ENCODE measurements around the gene LRMDA.
A peak's percentile ranks its signal among the peaks of the same experiment; 100 is the strongest.

LRMDA gene

DNA sequence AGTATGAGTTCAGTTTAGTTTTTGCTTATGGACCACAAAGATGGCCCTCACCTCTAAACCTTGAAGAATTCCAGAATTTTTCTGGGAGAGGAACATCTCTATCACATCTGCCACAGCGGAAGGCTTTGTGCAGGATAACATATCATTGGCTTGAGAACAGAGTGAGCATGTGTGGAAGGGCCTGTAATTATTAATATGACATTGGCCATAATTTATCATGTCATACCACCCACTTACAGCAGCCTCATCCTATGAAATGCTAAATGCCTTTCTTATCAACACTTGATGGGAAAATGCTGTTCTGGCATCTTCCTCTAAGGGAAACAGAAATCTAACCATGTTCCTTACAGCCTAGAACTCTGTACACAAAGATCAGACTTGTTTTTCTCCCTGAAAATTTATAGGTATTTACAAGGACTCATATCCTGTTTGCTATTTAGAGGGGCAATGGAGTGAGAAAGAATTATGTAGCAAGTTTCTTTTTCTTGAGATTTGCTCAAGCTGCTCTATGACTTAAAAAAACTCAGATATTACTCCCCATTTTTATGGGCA lies 817.3 kb downstream of the LRMDA start:
- no peak for DNase-seq (ENCODE audit: low read depth, low spot score)

DNA sequence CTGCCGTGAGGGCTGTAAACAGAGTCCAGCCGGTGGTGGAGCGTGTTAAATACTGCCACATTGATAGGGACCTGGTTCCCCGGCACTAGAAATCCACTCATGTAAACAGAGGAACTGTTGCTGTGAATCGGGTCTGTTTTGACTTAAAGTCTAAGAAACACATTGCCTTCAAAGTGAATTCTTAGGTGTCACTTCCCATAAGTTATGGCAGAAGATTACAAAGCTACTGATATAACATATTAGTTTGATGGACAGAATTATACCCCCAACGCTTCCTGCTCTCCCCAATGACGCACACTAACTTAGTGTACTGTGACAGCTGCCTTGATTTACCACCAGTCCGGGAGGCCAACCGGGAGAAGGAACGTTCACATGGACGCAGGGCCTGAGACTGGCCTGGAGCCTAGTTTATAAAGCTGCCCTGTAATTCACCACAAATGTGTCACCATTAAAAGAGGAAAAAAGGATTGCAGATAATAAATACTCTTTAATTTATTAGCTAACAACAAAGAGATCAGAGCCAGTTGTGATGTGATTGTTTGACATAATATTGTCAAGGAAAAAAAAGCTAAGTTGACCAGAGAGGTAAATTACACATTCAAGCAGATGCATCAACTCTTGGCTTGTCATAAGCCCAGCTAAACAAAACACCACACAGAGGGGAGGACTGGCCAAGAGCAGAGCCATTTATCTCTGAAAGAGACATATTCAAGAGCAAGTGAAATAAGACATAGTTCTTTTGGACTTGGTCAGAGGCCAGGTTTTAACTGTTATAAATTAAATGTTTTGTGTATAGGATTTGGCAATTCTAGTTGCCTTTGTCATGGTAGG lies 820.6 kb downstream of the LRMDA start:
- peak; percentile 54 for DNase-seq (ENCODE audit: low read depth, low spot score)

- DNase-seq (ENCODE audit: low read depth, low spot score) = no peak
Measured at GRCh38 chr10:76252733-76253132, 821.3 kb downstream of the LRMDA start.

GRCh38 chr10:76255241-76255640 lies 823.8 kb downstream of the LRMDA start:
- no peak for DNase-seq (ENCODE audit: low read depth, low spot score)

- DNase-seq (ENCODE audit: low read depth, low spot score) = no peak
Measured at GRCh38 chr10:76257816-76258215, 826.4 kb downstream of the LRMDA start.

DNA sequence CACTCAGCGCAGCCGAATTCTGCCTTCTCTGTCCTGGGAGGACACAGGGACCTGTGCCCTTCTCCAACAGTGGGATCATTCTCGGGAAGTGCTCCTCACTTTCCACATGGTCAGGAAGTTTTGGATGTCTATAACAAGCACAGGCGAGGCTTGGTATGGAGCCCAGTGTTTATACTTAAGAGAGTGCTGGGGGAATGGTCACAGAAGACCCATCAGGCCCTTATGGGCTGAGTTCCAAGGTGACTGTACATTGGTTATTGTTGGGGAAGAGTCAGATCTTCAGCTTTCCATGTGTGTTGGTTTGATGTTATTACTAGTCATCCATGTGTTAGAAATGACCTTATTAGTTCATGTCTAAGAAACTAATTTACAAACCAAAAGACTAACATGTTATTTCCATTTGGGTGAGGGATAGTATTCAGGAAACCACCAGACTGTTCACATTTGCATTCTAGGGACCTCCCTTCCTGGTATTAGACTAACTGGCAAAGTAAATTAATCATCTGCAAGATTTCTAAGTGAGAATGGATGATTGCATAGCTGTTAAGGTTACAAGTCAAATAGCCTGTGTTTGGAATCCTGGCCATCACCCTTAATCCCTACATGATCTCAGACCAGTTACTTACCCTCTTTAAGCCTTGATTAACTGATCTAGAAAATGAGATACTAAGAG lies 834.2 kb downstream of the LRMDA start:
- DNase-seq (ENCODE audit: low read depth, low spot score) = no peak

DNA sequence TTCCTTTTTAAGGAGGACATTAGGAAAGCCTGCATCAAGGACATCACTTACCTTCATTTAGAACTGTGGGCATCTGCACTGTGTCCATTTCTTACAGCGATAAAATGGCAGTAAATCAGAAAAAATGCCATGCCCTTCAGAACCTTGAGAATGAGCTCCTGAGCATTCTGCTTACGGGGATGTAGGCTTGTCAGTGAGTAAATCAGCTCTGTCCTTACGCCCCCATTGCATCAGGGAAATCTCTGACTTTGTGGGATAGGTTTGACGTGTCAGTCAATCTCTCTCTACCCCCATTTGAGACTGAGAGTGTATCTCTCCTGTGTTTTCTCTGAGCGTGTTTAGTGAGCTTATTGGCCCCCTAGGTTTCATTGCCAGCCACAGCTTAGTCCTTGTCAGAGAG lies 837.1 kb downstream of the LRMDA start:
- no peak for DNase-seq (ENCODE audit: low read depth, low spot score)

DNA sequence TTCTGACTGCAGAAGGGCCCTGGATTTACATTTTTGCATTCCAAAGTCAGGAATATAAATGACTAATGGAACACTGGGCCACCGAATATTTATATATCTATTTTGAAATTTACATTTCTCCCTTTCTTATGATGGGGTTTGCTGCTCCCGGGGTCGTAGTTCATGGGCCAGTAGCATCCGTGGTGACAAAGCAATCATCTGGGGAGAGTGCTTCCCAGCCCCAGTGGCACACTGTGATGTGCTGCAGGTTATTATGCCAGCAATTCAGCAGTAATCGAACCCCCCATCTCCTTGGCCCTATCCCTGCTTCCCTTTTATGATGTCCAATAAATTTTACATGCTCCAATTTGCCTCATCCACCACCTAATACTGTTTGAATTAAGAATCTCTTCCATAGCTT lies 837.5 kb downstream of the LRMDA start:
- no peak for DNase-seq (ENCODE audit: low read depth, low spot score)

GRCh38 chr10:76270464-76270863 lies 839.0 kb downstream of the LRMDA start:
- DNase-seq (ENCODE audit: low read depth, low spot score) = no peak

- DNase-seq (ENCODE audit: low read depth, low spot score) = no peak
Measured at GRCh38 chr10:76274933-76275332, 843.5 kb downstream of the LRMDA start.

GRCh38 chr10:76278811-76279460 lies 847.5 kb downstream of the LRMDA start:
- no peak for DNase-seq (ENCODE audit: low read depth, low spot score)

- DNase-seq (ENCODE audit: low read depth, low spot score) = no peak
Measured at GRCh38 chr10:76281659-76282058, 850.2 kb downstream of the LRMDA start.

- no peak for DNase-seq (ENCODE audit: low read depth, low spot score)
Measured at GRCh38 chr10:76282061-76283025, 850.9 kb downstream of the LRMDA start.

DNA sequence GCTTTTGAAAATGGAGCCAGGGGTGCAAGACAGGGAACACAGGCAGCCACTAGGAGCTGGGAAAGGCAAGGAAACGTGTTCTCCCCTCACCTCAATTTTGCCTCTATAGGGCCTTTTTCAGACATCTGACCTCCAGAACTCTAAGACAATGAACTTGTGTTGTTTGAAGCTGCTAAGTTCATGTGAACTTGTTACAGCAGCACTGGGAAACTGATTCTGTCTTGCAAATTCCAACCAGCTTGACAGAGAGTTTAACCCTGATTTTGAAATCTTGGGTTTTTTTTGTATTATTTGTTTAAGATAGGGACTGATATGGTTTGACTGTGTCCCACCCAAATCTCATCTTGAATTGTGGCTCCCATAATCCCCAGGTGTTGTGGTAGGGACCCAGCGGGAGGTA lies 852.9 kb downstream of the LRMDA start:
- DNase-seq (ENCODE audit: low read depth, low spot score) = no peak

DNA sequence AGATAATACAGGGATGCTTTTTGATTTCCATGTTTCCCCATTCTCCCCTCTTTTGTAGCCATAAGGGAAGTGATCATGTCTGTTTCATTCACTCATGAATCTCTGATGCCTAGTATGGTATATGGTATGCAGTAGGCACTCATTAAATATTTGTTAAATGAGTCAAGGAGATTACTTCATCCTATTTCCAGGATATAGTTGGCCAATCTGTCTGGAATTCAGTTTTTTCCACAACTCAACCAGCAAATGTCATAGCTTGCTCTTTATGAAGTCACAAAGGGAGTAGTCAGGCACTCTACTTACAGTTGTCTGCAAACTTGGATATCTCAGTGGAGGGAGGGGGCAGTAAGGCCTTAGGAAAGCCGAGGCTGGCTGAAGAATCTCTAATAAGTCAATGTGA lies 853.6 kb downstream of the LRMDA start:
- peak; percentile 62 for DNase-seq (ENCODE audit: low read depth, low spot score)

DNA sequence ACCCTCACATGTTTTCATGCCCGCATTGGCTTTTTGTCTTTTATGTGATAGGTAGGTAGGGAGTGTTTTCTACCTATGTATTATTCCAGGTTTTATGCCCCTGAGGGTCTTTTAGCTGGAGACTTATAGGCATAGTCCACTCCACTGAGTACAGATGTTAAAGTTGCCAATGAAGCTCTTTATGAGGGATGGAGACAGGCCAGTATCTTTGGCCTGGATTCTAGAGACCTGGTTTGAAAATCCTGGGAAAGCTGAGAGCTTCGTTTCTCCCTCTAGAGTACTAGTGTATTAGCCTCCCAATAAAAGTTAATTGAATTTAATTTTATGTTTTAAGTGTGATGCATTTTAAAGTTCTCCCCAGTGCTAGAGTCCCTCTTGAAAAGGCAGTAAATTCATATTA lies 854.1 kb downstream of the LRMDA start:
- no peak for DNase-seq (ENCODE audit: low read depth, low spot score)

DNA sequence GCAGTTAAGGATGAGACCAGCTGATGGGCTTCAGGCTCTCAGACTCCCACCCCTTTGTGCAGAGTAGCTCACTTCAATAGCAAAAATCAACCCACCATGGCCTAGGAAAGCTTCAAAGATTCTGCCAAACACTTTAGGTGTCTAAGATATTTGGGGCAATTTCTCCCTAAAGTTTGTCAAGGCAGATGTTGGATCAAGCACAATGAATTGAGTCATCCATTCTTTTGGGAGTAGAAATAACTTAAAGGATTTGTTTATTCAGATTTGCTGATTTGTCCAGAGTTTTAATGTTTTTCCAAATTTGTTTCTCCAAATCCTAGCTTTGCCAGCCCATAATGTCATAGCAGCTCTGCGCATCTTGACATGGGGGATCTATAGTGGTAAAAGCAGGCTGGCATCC lies 855.1 kb downstream of the LRMDA start:
- DNase-seq (ENCODE audit: low read depth, low spot score) = no peak

GRCh38 chr10:76287856-76288255 lies 856.4 kb downstream of the LRMDA start:
- DNase-seq (ENCODE audit: low read depth, low spot score) = no peak

DNA sequence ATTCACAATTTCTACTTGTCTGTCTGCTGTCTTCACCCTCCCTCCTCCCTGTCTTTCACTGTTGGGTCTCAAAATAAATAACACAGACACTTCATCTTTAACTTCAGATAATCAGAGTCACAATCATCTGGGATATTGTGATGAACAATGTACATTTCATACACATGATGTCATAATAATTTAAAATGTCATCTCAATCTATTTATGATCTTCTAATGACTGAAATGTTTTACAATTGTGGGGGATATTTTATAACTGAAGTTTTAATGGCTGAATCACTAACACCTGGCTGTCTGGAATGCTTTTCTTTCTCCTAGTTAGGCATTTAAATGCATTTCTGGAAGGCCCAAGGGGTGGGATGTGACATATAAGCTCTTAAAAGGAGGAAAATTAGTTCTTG lies 859.8 kb downstream of the LRMDA start:
- DNase-seq (ENCODE audit: low read depth, low spot score) = no peak

DNA sequence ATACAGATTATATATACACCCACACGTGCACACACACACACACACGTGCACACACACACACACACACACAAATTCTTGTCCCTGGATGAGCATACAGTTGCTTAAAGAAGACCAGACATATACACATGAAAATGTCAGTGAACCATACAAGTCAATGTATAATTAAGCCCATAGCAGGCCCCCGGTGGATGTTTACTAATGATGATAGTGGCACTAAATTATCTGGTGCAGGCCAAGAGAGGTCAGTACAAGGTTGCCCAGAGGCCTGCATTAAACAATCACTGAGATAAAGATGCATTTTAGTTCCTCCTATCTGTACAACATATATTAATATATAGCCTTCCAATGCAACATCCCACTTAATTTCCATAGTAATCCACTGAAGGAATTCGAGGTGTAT lies 860.5 kb downstream of the LRMDA start:
- DNase-seq (ENCODE audit: low read depth, low spot score) = no peak

- no peak for DNase-seq (ENCODE audit: low read depth, low spot score)
Measured at GRCh38 chr10:76296957-76297356, 865.5 kb downstream of the LRMDA start.

Data from astrocyte of the hippocampus (primary cell).